Measurements from ENCODE around the gene STARD9.

The STARD9 gene

DNA sequence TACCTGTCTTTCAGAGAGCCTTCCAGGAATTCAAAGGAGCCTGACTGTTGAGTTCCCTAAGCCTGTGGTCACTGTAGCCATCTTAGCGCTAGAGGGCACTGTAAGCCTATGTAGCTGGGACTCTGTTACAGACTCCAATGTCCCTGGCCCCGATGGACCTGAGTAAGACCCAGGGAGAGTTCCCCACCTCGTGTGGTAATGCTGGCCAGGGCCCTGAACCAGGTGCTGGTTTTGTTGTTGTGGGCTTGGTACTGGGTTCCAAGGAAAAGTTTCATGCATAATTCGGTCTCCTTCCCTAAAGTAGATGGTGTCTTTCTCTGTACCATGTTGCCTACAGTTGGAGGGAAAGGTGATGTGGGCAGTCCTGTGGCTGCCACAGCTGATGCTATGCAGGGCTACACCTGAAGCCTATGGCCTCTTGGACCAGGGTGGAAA lies 129.1 kb downstream of the STARD9 start:
- FAIRE-seq = no peak

DNA sequence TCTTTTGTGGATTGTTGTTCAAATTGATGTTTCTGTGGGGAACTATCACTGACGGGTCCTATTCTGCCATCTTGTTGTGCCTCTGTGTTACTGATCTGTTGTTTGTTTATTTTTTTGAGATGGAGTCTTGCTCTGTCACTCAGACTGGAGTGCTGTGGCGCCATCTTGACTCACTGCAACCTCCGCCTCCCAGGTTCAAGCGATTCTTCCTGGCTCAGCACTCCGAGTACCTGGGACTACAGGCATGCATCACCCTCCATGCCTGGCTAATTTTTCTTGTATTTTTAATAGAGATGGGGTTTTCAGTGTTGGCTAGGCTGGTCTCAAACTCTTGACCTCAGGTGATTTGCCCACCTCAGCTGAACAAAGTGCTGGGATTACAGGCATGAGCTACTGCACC lies 129.9 kb downstream of the STARD9 start:
- FAIRE-seq = no peak

DNA sequence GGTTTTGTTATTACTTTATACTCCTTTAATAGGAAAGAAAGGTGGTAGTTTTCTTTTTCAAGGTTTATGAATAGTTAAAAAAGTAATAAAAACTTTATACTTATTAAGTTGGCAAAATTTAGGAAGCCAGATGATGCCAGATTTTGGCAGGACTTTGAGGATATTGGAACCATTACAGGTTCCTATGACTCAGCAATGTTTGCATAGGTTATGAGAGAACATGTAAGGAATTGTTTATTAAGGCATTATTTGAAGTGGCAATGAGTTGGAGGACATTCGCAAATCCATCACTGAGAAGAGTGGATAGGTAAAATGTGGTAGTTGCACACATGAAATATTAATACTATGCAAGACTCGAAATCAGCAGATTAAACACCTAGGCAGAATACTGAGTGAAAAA lies 131.7 kb downstream of the STARD9 start:
- FAIRE-seq = no peak

DNA sequence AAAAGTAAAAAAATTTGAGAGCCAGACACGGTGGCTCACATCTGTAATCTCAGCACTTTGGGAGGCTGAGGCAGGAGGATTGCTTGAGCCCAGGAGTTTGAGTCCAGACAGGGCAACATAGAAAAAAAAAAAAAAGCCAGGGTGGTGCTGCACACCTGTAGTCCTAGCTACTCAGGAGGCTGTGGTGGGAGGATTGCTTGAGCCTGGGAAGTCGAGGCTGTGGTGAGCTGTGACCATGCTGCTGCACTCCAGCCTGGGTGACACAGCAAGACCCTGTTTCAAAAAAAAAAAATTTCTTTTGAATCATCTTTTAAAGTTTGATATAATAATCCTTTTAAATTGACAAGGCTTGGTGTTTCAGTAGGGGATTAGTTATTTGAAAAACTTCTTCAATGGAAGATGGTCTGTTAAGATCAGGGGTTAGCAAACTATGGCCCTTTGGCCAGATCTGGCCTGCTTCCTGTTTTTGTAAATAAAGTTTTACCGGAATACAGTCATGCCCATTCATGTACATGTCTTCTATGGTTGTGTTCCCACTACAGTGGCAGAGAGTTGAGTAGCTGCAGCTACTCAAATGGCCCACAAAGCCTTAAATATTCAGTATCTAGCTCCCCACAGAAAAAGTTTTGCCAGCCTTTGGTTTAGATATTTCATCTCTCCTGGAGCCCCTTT lies 132.6 kb downstream of the STARD9 start:
- no peak for FAIRE-seq

DNA sequence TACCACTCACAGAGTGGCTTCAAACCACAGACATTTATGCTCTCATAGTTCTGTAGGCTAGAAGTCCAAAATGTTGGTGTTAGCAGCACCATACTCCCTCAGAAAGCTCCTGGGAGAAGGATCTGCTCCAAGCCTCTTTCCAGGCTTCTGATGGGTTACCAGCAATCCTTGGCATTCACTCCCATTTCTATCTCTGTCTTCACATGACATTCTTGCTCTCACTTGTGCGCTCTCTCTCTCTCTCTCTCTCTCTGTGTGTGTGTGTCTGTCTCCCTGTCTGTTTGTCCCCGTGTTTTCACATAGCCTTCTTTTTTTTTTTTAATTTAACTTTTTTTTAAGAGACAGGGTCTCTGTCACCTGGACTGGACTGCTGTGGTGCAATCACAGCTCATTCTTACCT lies 135.3 kb downstream of the STARD9 start:
- FAIRE-seq = no peak

DNA sequence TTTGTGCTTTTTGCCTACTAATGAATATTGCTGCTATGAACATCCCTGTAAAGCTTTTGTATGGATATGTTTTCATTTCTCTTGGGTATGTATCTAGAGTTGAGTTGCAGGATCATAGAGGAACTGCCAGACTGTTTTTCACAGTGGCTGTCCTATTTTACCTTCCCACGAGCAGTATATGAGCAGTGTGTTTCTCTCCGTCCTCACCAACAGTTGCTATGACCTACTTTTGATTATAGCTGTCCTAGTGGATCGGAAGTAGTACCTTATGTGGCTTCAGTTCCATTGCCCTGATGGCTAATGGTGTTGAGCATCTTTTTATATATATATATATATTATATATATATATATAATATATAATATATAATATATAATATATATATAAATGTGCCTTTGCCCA lies 136.3 kb downstream of the STARD9 start:
- no peak for FAIRE-seq

DNA sequence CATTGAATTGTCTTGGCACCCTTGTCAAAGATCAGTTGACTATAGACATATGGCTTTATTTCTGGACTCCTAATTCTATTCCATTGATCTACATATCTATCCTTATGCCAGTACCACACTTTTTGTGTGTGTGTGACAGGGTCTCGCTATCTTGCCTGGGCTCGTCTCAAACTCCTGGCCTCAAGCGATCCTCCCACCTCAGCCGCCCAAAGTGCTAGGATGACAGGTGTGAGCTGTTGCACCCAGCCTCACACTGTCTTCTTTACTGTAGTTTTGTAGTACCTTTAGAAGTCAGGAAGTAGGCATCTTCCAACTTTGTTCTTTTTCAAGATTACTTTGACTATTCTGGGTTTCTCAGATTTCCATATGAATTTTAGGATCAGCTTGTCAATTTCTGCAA lies 137.2 kb downstream of the STARD9 start:
- no peak for FAIRE-seq

DNA sequence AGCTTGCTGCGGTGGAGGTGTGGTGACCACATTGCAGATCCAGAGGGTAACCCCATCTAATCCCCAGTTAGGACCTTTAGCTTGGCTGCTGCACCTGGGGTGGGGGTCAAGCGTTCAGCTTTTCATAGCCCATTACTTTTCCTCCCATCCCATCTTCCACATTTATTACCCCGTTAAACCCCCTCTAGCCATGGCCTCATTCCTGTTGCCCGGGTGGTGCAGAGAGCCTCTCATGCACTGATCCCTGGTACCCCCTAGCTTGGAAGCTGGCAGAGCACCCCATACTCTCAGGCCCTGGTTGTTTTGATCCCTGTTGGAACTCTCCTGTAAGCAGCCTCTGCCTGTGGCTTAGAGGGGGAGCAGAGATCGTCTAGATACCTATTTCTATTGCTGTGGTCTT lies 140.7 kb downstream of the STARD9 start:
- FAIRE-seq = no peak

DNA sequence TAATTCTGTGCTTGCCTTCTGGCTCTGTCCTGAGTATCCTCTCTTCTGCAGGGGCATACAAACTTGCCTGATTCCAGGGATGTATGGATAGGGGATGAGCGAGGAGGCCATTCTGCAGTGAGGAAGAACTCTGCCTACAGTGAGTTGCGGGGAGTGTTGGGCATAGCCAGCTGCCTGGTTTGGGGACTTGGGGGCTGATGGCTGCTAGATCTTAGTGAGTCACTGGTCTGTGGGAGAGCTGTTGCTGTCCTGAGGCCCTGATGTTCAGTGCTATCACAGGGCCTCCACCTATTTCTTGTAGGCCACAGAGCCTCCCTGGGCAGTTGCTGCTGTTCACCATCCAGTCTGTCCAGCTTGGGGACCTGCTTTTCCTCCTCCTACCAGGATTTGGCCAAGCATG lies 141.2 kb downstream of the STARD9 start:
- no peak for FAIRE-seq

DNA sequence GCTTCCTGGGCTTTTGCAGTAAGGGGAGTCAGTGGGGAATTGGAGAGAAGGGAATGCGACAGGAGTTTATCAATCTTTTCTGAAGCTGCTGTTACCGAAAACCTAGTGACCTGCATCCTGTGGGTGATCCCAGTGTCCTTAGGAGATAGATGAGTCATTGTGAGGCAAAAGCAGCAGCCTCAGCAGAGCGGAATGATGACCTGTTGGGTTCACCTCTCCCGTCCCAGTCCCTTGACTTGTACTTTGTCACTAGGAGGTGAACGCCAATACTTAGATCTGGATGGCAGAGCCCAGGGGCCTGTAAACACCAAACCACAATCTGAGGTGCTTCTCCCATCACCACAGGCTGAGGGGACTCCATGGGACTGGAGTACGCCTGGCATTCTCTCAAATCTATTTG lies 143.6 kb downstream of the STARD9 start:
- FAIRE-seq = no peak

DNA sequence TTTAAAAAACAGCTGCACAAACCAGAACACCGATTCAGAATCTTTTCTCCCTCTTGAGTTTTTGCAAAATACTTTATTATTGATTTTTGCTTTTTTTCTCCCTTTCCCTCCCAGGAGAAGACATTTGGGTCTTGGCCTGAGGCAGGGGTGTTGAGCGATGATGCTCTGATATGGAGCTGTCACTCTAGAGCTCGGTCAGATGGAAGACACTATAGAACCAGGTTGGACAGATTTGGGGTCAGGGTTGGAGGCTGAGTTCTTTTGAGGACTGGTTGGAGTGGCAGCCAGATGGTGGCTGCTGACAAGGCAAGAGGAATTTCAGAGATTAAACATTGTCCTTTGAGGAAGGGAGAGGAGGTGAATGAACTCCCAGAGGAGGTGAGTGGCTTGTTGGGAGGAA lies 144.7 kb downstream of the STARD9 start:
- no peak for FAIRE-seq

DNA sequence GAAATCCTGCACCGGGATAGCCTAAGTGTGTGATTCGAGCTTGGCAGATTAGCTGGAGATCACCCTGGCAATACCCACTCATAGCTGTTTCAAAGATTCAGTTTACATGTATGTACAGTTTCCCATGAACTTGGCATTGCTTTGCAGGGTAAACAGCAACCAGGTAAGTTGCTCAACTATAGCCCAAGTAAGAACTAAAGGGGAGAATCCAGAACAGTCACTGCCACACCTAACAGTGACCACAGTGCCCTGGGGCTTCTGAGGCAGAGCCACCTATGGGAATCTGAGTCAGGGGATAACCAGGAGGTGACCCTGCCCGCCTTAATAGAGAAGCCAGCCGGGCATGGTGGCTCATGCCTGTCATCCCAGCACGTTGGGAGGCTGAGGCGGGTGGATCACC lies 145.6 kb downstream of the STARD9 start:
- no peak for FAIRE-seq

DNA sequence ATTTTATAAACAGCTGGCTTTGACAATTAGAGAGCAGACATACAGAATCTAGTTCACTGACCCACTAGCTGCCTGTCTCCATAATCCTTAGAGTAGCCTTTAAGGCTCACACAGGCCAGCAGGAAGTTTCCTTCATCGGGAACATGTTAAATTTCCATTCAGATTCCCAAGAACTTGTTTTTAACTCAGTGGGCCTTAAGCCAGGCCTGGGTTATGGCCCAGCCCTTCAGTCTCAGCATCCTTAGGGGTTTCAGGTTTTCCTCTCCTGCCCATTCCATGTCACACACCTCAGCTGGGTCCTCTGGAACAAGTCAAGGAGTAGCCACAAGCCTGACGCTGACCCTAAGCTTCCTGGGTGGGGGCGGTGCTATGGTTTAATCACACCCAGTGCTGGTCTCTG lies 146.5 kb downstream of the STARD9 start:
- no peak for FAIRE-seq

DNA sequence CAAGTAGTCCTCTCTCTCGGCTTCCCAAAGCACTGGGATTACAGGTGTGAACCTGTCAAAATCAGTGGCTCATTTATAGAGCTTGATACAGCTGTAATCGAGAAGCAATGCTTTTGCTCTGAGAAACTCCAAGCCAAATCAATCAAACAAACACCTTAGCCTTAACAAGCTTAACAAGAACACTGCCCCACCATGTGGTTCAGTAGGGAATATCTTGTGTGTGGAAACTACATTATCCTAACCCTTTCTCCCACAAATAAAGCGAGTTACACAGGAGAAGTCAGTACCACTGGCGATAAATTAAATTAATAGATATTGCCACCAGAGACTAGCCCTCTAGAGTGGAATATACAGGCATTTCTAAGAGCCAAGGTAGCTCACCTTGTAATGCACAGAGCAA lies 147.7 kb downstream of the STARD9 start:
- no peak for FAIRE-seq

DNA sequence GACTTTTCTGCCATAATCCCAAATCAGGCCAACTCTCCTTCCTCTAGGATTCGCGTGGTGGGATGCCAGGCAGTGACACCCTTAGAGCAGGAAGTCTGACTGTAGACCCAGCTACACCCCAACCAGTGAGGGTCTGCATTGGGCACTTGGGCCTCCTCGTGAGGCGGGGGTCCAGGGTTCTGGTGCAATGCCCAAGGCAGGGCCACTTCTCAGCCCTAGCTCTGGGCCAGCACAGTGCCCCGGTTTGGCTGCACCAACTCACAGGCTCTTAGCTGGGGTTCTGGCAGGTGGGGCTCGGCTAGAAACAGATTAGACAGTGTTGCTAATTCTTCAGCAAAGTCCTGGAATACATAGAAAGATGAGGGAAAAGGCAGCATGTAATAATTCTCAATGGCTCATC lies 148.9 kb downstream of the STARD9 start:
- FAIRE-seq = no peak

DNA sequence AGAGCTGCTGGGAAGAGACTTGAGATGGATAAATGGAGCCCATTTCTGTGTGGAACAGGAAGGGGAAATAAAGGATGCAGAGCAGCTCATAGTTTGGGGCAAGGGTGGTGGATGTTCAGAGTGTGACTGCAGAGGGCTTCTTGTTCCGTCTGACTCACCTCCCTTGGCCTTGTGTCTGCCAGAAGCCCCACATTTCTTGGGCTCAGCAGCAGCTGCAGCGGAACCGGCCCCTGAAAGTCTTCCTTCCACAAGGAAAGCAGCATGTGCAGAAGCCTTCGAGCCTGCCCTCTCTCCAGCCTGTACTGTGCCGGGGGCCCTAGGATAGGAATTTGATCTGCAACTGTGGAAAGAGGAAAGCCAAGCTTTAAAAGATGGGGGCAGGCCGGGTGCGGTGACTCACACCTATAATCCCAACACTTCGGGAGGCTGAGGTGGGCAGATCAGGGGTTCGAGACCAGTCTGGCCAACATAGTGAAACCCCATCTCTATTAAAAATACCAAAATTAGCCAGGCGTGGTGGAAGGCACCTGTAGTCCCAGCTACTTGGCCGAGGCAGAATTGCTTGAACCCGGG lies 150.0 kb downstream of the STARD9 start:
- FAIRE-seq = no peak

DNA sequence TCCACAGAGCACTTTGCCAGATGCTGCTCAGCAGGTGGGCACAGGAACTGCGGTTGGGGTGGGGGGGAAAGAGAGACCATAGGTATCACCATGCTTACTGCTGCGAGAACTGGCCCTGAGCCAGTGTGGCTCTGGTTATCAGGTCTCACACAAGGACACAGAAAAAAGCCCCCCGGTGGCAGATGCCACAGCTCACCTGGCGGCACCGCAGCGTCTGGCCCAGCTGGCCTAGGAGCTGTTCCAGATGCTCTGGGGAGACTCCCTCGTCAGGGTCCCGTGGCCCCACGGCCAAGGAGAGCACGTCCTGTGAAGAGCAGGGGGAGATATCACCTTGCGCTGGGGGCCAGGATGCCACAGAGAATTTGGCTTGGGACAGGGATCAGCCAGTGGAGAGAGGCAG lies 150.7 kb downstream of the STARD9 start:
- FAIRE-seq = no peak

DNA sequence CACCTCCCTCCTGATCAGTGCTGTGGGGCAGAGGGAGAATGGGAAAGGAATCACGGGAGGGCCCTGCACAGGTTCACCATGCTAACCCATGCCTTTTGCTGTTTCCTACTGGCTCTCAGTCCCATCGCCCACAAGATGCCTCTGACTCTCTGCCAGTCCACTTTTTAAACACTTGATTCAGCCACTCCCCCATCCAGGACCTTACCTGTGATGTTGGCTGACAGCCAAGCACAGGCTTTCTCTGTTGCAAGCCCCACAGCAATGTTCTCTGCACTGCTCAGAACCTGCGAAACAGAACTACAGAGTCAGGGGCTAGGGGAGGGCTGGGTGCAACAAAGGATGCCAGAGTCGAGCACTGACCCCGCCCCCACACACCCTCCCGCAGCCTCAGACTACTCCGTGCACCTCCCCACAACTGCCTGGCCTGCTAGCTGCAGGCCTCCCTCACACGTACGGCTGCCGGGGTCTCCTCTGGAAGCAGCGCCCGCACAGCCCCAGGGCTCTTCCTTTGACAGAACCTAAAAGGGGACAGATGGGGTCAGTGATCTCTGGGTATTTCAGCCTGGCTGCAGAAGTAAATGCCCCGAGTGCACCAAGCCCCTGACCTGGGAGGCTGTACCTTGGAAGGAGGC lies 152.5 kb downstream of the STARD9 start:
- FAIRE-seq = no peak

DNA sequence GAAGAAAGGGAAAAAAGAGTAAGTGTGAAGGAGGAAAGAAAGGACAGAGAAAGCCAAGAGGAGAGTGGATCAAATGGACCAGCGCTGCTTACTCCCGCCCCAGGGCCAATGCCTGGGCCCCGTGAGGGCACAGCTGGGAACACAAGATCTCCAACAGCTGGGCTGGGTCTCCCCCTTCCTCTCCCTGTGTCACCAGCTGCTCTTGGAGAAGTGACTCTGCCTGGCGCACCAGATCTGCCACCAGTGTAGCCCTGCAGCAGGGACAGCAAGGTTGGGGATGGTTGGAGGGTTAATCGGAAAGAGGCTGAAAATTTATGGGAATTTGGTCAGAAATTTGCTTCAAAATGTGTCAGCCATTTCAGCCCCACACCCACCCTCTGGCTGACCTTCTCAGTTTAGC lies 153.2 kb downstream of the STARD9 start:
- FAIRE-seq = no peak

DNA sequence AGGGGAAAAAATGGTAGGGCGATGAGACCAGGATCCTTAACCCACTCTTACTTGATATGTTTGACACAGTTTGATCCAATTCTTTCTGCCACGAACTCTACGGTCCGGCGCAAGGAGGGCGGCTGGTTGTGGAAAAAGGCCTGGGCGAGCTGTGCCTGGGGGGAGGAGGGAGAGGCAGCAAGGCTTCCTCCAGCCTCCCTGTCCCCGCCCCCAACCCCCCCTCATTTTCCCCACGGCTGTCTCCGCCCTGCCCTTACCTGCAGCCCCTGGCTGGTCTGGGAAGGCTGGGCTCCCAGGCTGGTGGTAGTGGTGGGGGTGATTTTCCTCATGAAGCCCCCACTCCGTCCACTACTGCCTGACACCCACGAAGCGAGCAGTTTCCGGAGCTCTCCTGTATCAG lies 153.6 kb downstream of the STARD9 start:
- no peak for FAIRE-seq

DNA sequence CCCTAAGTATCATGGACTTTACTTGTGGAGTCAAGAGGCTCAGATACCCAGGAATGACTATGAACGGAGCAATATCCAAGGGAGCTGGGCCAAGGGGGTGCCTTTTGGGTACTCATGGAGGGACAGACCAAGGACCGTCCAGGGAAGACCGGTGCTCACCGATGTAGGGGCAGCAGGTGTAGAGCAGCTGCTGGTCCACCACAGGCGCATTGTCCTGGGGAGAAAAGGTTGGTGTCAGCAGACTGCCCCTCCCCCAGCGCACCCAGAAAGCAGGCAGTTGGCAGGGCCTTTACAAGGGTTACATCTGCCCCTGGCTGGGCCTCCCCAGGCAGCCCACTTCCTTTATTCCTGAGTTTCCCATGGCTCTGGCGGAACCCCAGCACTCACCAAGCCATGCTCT lies 154.0 kb downstream of the STARD9 start:
- no peak for FAIRE-seq

DNA sequence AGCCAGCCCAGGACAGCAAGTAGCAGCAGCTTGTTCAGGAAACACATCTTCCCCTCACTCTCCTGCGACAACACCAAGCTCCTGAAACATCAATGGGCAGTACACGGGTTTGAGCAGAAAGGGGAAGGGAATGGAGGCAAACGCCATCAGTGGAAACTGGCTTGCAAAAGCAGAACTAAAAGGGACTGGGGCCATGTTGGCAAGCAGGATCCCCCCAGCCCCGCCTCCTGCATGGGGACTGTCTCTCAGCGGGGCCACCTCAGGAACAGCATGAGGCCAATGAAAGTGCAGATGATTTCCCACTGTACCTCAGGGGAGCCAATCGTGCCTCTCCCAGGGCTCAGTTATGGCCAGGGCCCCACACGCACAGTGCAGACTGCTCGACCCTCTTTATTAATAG lies 154.7 kb downstream of the STARD9 start:
- FAIRE-seq = no peak

DNA sequence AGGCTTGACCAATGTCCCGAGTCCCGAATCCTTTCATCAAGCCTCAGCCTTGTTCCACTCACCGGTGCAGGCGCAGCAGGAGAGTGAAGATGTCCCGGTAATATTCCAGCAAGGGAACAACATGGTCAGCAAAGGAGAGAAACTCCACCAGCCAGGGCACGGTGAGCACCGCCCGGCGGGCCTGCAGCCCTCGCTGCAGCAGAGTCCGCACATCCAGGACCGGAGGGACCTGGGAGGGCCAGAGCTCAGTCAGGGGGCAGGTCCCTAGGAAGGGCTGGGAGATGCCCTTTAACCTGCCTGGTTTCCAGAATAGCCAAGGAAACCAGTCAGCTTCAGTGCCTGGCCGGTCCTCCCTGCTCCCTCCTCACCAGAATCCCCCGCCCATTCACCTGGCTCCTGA lies 155.1 kb downstream of the STARD9 start:
- FAIRE-seq = no peak

DNA sequence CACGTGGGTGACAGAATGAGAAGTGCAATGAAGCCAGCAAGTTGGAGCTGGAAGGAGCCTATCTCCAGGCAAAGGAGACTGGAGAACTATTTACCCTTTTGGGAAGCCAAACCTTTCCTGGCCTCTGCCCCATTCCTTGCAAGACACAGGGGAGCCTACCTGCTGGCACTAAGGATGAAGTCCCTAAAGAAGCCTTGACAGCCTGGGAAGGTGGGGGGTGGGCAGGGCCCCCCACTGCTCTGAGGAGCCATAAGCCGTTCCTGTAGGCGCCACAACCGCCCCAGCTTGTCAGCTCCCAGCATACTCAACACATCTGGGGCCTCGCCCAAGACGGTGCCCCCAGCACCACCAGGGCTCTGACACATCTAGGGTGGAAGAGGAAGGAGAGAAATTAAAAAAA lies 156.1 kb downstream of the STARD9 start:
- no peak for FAIRE-seq
